Umbilical cord (tissue), 2 donors: ENCODE data around the gene TAS2R60. TPM values are rescaled to one million over a fixed set of nuclear protein-coding genes. Genes with fewer than 3 reads are reported as not detected.
"Not testable (repeated sequence)": the region's sequence is repeated elsewhere in the genome, so short reads cannot be mapped to it uniquely, and the experiment has no call there.

ENCODE experiments used
- DNase-seq: peaks from one replicate; pipeline ENCODE4 v3.0.0-alpha.2; 2015; ENCODE audit warnings: low spot score
- total RNA-seq: library from RNA; depleted of rRNA; stranded (reverse); fragments of >200 nt; gene quantifications from one replicate; pipeline ENCODE4 v1.2.3, GENCODE V29; 2014; ENCODE audit warnings: low replicate concordance; ENCODE audit not compliant: insufficient read depth

Gene TAS2R60
- not detected for total RNA-seq

- DNase-seq: no peak
Measured at GRCh38 chr7:143443153-143443552, at the start of gene TAS2R60. TAS2R60 (plus strand) TSS chr7:143443453; CDS start chr7:143443453, 0 bp downstream.

GRCh38 chr7:143394068-143394467 lies 49.2 kb upstream of the TAS2R60 start:
- DNase-seq: no peak

- no peak for DNase-seq
Measured at GRCh38 chr7:143394777-143395176, 48.5 kb upstream of the TAS2R60 start.

- no peak for DNase-seq
Measured at GRCh38 chr7:143395187-143396149, 47.8 kb upstream of the TAS2R60 start.

- DNase-seq: no peak
Measured at GRCh38 chr7:143396182-143396581, 47.1 kb upstream of the TAS2R60 start.

GRCh38 chr7:143396625-143397556 lies 46.4 kb upstream of the TAS2R60 start:
- no peak for DNase-seq

GRCh38 chr7:143397710-143398530 lies 45.3 kb upstream of the TAS2R60 start:
- DNase-seq: no peak

GRCh38 chr7:143398616-143399015 lies 44.6 kb upstream of the TAS2R60 start:
- no peak for DNase-seq

- DNase-seq: no peak
Measured at GRCh38 chr7:143399151-143399550, 44.1 kb upstream of the TAS2R60 start.

GRCh38 chr7:143399642-143400041 lies 43.6 kb upstream of the TAS2R60 start:
- DNase-seq: no peak

GRCh38 chr7:143401265-143401664 lies 42.0 kb upstream of the TAS2R60 start:
- DNase-seq: no peak

- not testable (repeated sequence) for DNase-seq
Measured at GRCh38 chr7:143402233-143402632, 41.0 kb upstream of the TAS2R60 start.

GRCh38 chr7:143405173-143406001 lies 37.9 kb upstream of the TAS2R60 start:
- peak; percentile 69 for DNase-seq

- DNase-seq: no peak
Measured at GRCh38 chr7:143406002-143406357, 37.3 kb upstream of the TAS2R60 start.

GRCh38 chr7:143407287-143408251 lies 35.7 kb upstream of the TAS2R60 start:
- DNase-seq: no peak

- DNase-seq: no peak
Measured at GRCh38 chr7:143408252-143408685, 35.0 kb upstream of the TAS2R60 start.

- DNase-seq: no peak
Measured at GRCh38 chr7:143408686-143409561, 34.3 kb upstream of the TAS2R60 start, which contains the start of gene EPHA1. EPHA1 (minus strand) TSS chr7:143408856; CDS start chr7:143408805, 51 bp downstream.

GRCh38 chr7:143410521-143411004 lies 32.7 kb upstream of the TAS2R60 start:
- DNase-seq: peak; percentile 78
